ENCODE data around the gene MTHFD1L.

MTHFD1L gene

GRCh38 chr6:150937132-150937906 is 71.8 kb downstream of the MTHFD1L start:
- TF ChIP-seq CTCF (IDR thresholded peaks at IDR 0.05) = no peak
- Histone ChIP-seq H3K36me3 (no peaks in the 10 kb centered on the region), H3K4me1 (ENCODE audit: control insufficient read depth in 1 of 2, insufficient read depth in 1 of 2, low read depth in 1 of 2, low read length in 1 of 2) (peaks cover 5% of the 10 kb centered on the region in 2 experiments), H3K27ac (no peak overlapping the region), H3K4me3 (ENCODE audit: low read depth in 1 of 2, low read length in 1 of 2) (no peak overlapping the region), H3K27me3 (no peaks in the 10 kb centered on the region), H3K9me3 (no peaks in the 10 kb centered on the region)

- Histone ChIP-seq H3K27me3 (no peaks in the 10 kb centered on the region), H3K27ac (no peak overlapping the region), H3K9me3 (no peaks in the 10 kb centered on the region), H3K4me3 (ENCODE audit: low read depth in 1 of 2, low read length in 1 of 2) (no peak overlapping the region), H3K36me3 (no peaks in the 10 kb centered on the region), H3K4me1 (ENCODE audit: control insufficient read depth in 1 of 2, insufficient read depth in 1 of 2, low read depth in 1 of 2, low read length in 1 of 2) (peaks cover 5% of the 10 kb centered on the region in 2 experiments)
- no peak for TF ChIP-seq CTCF (IDR thresholded peaks at IDR 0.05)
Measured at GRCh38 chr6:150939399-150939798, 73.9 kb downstream of the MTHFD1L start.

- Histone ChIP-seq H3K4me3 (ENCODE audit: low read depth in 1 of 2, low read length in 1 of 2) (no peak overlapping the region), H3K36me3 (no peaks in the 10 kb centered on the region), H3K27ac (no peak overlapping the region), H3K4me1 (ENCODE audit: control insufficient read depth in 1 of 2, insufficient read depth in 1 of 2, low read depth in 1 of 2, low read length in 1 of 2) (peaks cover 5% of the 10 kb centered on the region in 2 experiments), H3K27me3 (no peaks in the 10 kb centered on the region), H3K9me3 (no peaks in the 10 kb centered on the region)
- TF ChIP-seq CTCF (IDR thresholded peaks at IDR 0.05) = no peak
Measured at GRCh38 chr6:150940941-150941340, 75.4 kb downstream of the MTHFD1L start.

- no peaks in the 10 kb centered on the region for H3K27me3 ChIP-seq
- no peak for TF ChIP-seq CTCF (IDR thresholded peaks at IDR 0.05)
- H3K4me1 ChIP-seq (ENCODE audit: control insufficient read depth in 1 of 2, insufficient read depth in 1 of 2, low read depth in 1 of 2, low read length in 1 of 2) = no peaks in the 10 kb centered on the region
- no peak overlapping the region for H3K27ac ChIP-seq
- no peak overlapping the region for H3K4me3 ChIP-seq (ENCODE audit: low read depth in 1 of 2, low read length in 1 of 2)
- H3K9me3 ChIP-seq = no peaks in the 10 kb centered on the region
- no peaks in the 10 kb centered on the region for H3K36me3 ChIP-seq
Measured at GRCh38 chr6:150949526-150949925, 84.0 kb downstream of the MTHFD1L start.

GRCh38 chr6:150953851-150954250 is 88.3 kb downstream of the MTHFD1L start:
- Histone ChIP-seq H3K4me1 (ENCODE audit: control insufficient read depth in 1 of 2, insufficient read depth in 1 of 2, low read depth in 1 of 2, low read length in 1 of 2) (no peaks in the 10 kb centered on the region), H3K27me3 (no peaks in the 10 kb centered on the region), H3K9me3 (no peaks in the 10 kb centered on the region), H3K4me3 (ENCODE audit: low read depth in 1 of 2, low read length in 1 of 2) (no peak overlapping the region), H3K36me3 (no peaks in the 10 kb centered on the region), H3K27ac (no peak overlapping the region)
- no peak for TF ChIP-seq CTCF (IDR thresholded peaks at IDR 0.05)

Measured in neutrophil (primary cell).